HG03095 (cell line): Measurements from ENCODE around the gene POU2F2.
"Not testable (repeated sequence)": the region's sequence is repeated elsewhere in the genome, so short reads cannot be mapped to it uniquely, and the experiment has no call there.

ENCODE experiments used
- ATAC-seq: cut with Tn5 transposase; IDR thresholded peaks from one replicate; pipeline ENCODE4 v1.9.1; 2021; ENCODE audit warnings: moderate library complexity; ENCODE audit not compliant: unreplicated experiment

The POU2F2 gene

GRCh38 chr19:42066075-42066754 is 66.0 kb downstream of the POU2F2 start:
- ATAC-seq, result no peak

- no peak for ATAC-seq
Measured at GRCh38 chr19:42065511-42065910, 66.7 kb downstream of the POU2F2 start.

GRCh38 chr19:42065051-42065450 is 67.2 kb downstream of the POU2F2 start:
- no peak for ATAC-seq

- no peak for ATAC-seq
Measured at GRCh38 chr19:42064432-42064831, 67.8 kb downstream of the POU2F2 start.

GRCh38 chr19:42062381-42062780 is 69.9 kb downstream of the POU2F2 start:
- ATAC-seq, result no peak

GRCh38 chr19:42060117-42060516 is 72.1 kb downstream of the POU2F2 start:
- ATAC-seq, result no peak

- ATAC-seq, result no peak
Measured at GRCh38 chr19:42059196-42059595, 73.0 kb downstream of the POU2F2 start.

- ATAC-seq, result no peak
Measured at GRCh38 chr19:42057846-42058245, 74.4 kb downstream of the POU2F2 start.

- no peak for ATAC-seq
Measured at GRCh38 chr19:42054205-42054604, 78.0 kb downstream of the POU2F2 start.

GRCh38 chr19:42053037-42053935 is 79.0 kb downstream of the POU2F2 start:
- ATAC-seq, result no peak

GRCh38 chr19:42052241-42052863 is 79.9 kb downstream of the POU2F2 start:
- ATAC-seq, result no peak

- no peak for ATAC-seq
Measured at GRCh38 chr19:42051166-42052115, 80.8 kb downstream of the POU2F2 start.

GRCh38 chr19:42048992-42049391 is 83.3 kb downstream of the POU2F2 start:
- ATAC-seq, result no peak

GRCh38 chr19:42045575-42045974 is 86.7 kb downstream of the POU2F2 start:
- no peak for ATAC-seq

- no peak for ATAC-seq
Measured at GRCh38 chr19:42042455-42043170, 89.6 kb downstream of the POU2F2 start.

- not testable (repeated sequence) for ATAC-seq
Measured at GRCh38 chr19:42040491-42040890, 91.8 kb downstream of the POU2F2 start.

GRCh38 chr19:42040031-42040430 is 92.2 kb downstream of the POU2F2 start:
- ATAC-seq, result no peak

- ATAC-seq, result no peak
Measured at GRCh38 chr19:42038666-42039065, 93.6 kb downstream of the POU2F2 start.

GRCh38 chr19:42037649-42038048 is 94.6 kb downstream of the POU2F2 start:
- no peak for ATAC-seq
